HG03520 (cell line): ENCODE data around the gene DCC.
"Not testable (repeated sequence)": the region's sequence is repeated elsewhere in the genome, so short reads cannot be mapped to it uniquely, and the experiment has no call there.

Experiments used
- ATAC-seq: cut with Tn5 transposase; IDR thresholded peaks from one replicate; pipeline ENCODE4 v1.9.1; 2021; ENCODE audit warnings: mild to moderate bottlenecking, moderate library complexity; ENCODE audit not compliant: unreplicated experiment

The DCC gene

DNA sequence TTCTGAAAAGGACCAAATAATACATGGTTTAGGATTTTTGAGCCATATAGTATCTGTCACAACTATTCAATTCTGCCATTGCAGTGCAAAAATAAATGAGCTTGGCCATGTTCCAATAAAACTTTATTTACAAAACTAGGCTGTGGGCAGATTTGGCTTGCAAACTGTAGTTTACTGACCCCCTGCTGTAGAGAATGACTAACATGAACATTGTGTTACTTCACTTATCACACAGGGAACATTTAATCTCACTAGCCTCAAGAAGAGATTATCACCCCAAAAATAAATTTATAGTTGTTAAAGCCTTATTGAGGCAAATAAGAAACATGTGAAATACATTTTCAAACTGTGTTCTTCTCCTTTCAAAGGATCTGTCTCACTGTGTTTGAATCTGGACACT is 1118.3 kb downstream of the DCC start:
- ATAC-seq = no peak

DNA sequence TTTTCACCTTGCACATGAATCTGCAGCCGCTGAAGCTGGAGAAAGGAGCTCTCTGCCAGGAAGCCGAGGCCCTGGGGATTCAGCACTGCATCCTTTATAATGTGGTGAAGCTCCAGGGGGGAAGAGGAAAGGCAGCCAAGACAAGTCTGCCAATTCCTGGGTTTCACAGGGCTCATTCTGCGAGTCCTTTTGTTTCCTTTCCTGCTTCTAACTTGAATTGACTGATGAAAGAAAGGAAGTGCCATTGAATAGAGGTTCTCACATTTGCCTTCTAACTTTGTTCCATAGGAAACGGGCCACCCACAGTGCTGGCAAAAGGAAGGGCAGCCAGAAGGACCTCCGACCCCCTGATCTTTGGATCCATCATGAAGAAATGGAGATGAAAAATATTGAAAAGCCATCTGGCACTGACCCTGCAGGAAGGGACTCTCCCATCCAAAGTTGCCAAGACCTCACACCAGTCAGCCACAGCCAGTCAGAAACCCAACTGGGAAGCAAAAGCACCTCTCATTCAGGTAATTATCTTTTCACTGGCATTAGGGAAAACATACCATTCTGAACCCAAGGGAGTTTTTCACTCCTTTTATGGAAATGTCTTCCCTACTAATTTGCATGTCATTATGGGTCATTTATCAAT is 1119.1 kb downstream of the DCC start:
- ATAC-seq = no peak

DNA sequence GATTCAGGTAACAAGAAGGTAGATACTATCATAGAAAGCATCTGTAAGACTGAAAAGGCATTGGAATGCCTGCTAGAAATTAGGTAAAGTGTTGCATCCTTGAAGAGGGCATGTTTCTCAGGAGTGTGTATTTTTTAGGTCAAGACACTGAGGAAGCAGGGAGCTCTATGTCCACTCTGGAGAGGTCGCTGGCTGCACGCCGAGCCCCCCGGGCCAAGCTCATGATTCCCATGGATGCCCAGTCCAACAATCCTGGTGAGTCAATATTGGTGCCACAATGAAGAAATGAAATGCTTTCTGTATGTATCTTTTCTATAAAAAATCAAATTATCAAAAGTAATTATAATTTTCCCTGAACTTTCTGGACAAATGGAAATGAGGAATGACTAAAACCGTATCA is 1127.8 kb downstream of the DCC start:
- ATAC-seq = no peak

DNA sequence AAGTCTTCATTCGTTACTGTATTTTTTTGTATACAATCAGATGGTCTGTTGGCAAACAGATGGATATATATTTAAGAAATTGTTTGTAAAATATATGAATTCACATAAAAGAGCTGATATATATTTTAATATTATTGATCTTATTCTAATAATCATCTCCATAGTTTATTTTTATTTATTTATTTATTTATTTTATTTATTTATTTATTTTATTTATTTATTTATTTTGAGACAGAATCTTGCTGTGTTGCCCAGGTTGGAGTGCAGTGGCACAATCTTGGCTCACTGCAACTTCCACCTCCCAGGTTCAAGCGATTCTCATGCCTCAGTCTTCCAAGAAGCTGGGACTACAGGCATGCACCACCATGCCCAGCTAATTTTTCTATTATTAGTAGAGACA is 1128.2 kb downstream of the DCC start:
- not testable (repeated sequence) for ATAC-seq

GRCh38 chr18:53472546-53472945 is 1132.5 kb downstream of the DCC start:
- ATAC-seq = no peak

DNA sequence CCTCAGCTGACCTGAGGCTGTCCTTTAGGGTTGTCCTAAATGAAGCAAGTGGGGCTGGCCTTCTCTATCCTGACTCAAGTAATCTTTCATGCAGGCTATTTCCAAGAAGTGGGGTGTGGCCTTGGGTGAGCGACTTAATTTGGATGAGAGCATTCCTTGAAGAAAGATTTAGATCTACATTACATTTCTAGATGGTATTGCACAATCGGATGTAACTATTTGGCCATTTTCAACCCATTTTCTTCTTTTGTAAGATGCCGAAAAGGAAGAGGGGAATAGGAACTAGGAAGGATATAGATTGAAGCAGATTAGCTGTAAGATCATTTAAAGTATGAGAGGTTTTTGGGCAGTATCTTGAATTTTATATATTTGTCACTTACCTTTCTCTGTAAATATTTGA is 1138.2 kb downstream of the DCC start:
- ATAC-seq = no peak

- ATAC-seq = no peak
Measured at GRCh38 chr18:53486296-53486695, 1146.3 kb downstream of the DCC start.

- ATAC-seq = no peak
Measured at GRCh38 chr18:53489266-53489665, 1149.3 kb downstream of the DCC start.

DNA sequence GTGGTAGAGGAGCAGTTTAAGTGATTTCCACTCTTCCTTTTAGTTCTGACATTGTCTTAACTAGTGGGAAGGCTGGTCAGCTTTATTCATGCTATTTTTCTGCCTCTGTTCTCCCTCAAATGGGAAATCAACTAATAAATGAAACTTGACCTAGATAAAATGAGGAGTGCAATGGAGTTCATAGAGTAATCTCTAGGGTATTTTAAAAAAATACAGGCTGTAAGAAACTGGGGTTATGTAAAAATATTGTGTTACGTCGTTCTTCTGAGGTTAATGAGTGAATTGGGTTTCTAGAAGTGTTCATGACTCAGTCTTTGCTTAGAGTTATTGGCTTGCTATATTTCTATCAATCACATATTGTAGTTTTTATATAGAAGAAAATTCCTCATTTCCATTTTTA is 1150.0 kb downstream of the DCC start:
- no peak for ATAC-seq

DNA sequence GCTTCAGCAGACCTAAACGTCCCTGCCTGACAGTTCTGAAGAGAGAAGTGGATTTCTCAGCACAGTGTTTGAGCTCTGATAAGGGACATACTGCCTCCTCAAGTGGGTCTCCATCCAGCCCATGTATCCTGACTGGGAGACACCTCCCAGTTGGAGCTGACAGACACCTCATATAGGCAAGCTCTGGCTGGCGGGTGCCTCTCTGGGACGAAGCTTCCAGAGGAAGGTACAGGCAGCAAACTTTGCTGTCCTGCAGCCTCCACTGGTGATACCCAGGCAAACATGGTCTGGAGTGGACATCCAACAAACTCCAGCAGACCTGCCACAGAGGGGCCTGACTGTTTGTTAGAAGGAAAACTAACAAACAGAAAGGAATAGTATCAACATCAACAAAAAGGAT is 1156.0 kb downstream of the DCC start:
- no peak for ATAC-seq

GRCh38 chr18:53503914-53504441 is 1164.0 kb downstream of the DCC start:
- ATAC-seq = no peak

- ATAC-seq = no peak
Measured at GRCh38 chr18:53508529-53508928, 1168.5 kb downstream of the DCC start.

DNA sequence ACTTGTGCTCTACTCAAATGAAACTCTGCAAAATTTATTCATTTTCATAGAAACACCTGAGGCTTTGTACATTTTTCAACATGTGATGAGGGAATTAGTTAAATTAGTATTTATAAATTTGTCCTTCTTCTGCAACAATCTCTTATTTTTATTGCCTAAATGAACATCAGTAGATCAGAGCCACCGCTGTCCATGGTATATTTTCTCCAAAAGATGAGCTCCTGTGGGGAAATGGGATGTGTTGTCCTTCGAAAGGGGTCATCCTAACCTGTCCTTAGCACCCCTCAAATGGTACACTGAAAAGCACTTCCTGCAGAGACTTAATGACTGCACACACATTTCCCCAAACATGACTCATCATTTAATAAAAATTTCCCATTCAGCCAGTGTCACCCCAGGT is 1169.9 kb downstream of the DCC start:
- ATAC-seq = no peak

- not testable (repeated sequence) for ATAC-seq
Measured at GRCh38 chr18:53511725-53512124, 1171.7 kb downstream of the DCC start.

DNA sequence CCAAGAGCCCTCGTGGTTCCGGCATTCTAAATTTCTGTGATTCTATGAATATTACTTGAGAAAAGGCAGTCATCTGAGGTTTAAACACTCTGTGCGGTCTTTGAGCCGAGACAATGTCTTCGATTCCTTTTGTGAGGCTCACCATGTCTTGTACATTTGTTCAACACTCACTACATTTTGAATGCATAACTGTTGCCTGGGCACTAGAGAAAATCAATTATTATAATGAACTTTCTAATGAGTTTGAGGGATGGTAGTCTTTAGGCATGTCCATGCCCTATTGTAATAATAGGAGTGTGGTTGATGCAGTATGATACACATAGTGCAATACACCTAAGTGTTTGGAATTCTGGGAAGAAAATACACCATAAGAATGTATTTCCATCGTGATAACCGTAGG is 1181.1 kb downstream of the DCC start:
- no peak for ATAC-seq

DNA sequence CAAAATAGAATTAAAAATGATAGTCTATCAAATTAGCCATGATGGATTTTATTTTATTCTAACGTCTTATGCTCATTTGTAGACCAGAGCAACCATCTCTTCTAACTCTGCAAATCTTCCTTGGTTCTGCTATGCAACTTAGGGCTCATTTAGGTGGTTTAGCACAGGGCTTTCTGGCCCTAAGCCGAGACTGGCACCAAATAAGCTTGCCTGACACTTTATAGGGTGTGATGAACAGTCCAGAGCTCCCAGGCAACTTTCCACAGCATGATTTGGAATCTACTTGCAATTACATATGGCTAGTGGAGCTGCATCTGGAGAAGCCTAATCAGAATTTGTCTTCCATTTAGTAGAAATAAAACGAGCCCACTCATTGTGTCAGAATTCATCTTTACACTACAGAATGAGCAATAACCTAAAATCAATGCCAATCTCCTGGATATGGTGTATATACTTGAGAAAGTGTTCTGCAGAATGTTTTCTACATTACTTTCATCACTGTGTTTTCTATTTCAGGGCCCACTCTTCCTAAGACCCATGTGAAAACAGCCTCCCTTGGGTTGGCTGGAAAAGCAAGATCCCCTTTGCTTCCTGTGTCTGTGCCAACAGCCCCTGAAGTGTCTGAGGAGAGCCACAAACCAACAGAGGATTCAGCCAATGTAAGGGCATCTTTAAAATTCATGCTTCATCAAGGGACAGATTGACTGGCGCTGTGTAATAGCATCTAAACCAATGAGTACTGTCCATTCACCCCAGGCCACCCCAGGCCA is 1186.3 kb downstream of the DCC start:
- ATAC-seq = no peak

- no peak for ATAC-seq
Measured at GRCh38 chr18:53527365-53527764, 1187.4 kb downstream of the DCC start.

DNA sequence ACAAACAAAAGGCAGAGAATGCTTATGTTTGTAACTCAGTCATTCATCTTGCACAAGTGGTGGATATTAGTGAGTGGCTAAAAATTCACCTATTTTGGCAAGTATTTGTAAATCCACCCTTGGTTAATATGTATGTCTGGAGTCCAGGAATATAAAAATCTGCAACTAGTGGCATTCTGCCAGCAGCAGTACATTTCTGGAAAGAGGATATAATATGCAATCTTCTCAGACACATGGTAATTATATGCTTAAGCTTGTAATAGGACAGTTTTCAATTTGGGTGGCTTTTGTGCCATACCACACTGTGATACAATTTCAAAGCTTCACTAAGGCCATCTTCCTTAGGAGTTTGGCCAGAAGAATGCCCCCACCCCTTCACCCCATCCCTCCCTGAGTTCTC is 1191.2 kb downstream of the DCC start:
- no peak for ATAC-seq

- ATAC-seq = no peak
Measured at GRCh38 chr18:53531896-53532295, 1191.9 kb downstream of the DCC start.

DNA sequence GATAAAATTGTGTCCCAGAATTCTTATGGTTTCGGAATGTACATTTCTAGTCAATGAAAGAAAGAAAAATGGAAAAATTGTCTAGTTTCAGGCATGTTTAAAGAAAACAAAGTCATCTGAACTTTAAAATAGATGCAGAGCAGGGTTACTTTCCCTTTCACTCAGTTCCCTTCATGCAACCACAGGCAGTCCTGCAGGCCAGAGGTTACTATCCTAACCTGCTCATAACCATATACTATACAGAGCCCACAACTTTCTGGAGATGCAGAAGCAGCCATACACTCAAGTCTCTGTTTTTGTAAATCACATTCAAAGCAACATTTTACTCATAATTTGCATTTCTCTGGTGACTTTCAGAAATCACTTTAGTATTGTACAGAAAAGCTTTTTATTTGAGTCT is 1194.2 kb downstream of the DCC start:
- no peak for ATAC-seq

DNA sequence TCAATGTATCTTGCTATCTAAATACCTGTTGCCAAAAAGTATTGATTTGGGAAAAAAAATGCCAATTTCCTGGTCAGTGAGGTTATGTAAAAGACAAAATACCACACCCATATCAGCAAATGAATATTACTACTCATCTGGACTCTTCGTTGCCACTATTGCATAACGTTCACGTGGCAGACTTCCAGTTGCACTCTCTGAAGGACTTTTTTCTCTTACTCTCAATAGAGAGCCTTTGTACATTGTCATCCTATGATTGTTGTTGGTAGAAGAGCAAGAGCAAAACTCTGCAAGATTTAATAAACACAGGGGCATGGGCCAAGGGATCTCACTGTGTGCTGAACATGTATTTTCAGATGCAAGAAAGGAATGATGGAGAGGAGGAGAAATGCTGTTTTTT is 1194.7 kb downstream of the DCC start:
- no peak for ATAC-seq

GRCh38 chr18:53536908-53537307 is 1196.9 kb downstream of the DCC start:
- ATAC-seq = no peak
